Esophagus muscularis mucosa (tissue), 3 donors: ENCODE data around the gene TNFRSF11A.

Experiments used
- POLR2A ChIP-seq: fragments of 450-650 bp; IDR thresholded peaks from one replicate; pipeline ENCODE4 v1.6.1; 2017; ENCODE audit warnings: antibody characterized with exemption, moderate library complexity, mild to moderate bottlenecking, low read depth
- POLR2AphosphoS5 ChIP-seq, 2 donors: sonication (generic); formaldehyde crosslinking; IDR thresholded peaks; one replicate each; pipeline ENCODE4 v1.6.1; 2017; ENCODE audit warnings: antibody characterized with exemption in 2 of 2
- TF ChIP-seq, protein P1 (sequence below), 3 experiments: fragments of 200-600 bp in 2 of 3; fragments of 450-650 bp in 1 of 3; sonication (generic) in 2 of 3; IDR thresholded peaks; one replicate each; pipeline ENCODE4 v1.5.1; 2017 to 2019; ENCODE audit warnings: antibody characterized with exemption in 3 of 3, mild to moderate bottlenecking in 2 of 3, moderate library complexity in 1 of 3

DNA sequence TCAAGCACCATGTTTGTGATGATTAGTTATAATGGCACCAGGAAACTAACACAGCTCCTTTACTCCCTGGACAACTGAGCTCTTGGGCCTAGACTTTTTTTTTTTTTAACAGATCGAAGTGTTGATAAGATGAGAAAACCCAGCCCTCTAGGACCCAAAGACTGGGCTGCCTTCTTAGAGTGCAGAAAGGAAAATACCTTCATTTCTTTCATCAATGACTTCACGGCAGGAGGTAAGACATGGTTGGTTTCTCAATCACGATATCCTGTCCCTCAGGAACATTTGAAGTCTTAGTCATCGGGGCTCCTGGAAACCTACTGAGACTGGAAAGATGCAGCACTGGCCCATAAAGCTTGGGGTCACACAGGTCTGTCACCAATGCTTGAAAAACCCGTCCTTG, 84.7 kb downstream of the TNFRSF11A start:
- TF ChIP-seq, protein P1, sequence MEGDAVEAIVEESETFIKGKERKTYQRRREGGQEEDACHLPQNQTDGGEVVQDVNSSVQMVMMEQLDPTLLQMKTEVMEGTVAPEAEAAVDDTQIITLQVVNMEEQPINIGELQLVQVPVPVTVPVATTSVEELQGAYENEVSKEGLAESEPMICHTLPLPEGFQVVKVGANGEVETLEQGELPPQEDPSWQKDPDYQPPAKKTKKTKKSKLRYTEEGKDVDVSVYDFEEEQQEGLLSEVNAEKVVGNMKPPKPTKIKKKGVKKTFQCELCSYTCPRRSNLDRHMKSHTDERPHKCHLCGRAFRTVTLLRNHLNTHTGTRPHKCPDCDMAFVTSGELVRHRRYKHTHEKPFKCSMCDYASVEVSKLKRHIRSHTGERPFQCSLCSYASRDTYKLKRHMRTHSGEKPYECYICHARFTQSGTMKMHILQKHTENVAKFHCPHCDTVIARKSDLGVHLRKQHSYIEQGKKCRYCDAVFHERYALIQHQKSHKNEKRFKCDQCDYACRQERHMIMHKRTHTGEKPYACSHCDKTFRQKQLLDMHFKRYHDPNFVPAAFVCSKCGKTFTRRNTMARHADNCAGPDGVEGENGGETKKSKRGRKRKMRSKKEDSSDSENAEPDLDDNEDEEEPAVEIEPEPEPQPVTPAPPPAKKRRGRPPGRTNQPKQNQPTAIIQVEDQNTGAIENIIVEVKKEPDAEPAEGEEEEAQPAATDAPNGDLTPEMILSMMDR (IDR thresholded peaks at IDR 0.05) = no peak
- TF ChIP-seq POLR2A (no peak), POLR2AphosphoS5 (IDR thresholded peaks at IDR 0.05) (no peak)
